ENCODE measurements around the gene PHACTR3. TPM values are rescaled to one million over a fixed set of nuclear protein-coding genes. Genes with fewer than 3 reads are reported as not detected.

PHACTR3 gene
- total RNA-seq, 1 donor from 2014 or later, result 0.06 TPM

- no peak for DNase-seq (ENCODE audit: low read depth)
- TF ChIP-seq, protein P1, sequence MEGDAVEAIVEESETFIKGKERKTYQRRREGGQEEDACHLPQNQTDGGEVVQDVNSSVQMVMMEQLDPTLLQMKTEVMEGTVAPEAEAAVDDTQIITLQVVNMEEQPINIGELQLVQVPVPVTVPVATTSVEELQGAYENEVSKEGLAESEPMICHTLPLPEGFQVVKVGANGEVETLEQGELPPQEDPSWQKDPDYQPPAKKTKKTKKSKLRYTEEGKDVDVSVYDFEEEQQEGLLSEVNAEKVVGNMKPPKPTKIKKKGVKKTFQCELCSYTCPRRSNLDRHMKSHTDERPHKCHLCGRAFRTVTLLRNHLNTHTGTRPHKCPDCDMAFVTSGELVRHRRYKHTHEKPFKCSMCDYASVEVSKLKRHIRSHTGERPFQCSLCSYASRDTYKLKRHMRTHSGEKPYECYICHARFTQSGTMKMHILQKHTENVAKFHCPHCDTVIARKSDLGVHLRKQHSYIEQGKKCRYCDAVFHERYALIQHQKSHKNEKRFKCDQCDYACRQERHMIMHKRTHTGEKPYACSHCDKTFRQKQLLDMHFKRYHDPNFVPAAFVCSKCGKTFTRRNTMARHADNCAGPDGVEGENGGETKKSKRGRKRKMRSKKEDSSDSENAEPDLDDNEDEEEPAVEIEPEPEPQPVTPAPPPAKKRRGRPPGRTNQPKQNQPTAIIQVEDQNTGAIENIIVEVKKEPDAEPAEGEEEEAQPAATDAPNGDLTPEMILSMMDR (conservative IDR thresholded peaks at IDR 0.05; ENCODE audit: low read depth, low read length), result peak; percentile 51
- no peak overlapping the region for H3K4me3 ChIP-seq (ENCODE audit: low read depth, low read length)
Measured at GRCh38 chr20:59645761-59646171, 41.4 kb downstream of the PHACTR3 start.

DNA sequence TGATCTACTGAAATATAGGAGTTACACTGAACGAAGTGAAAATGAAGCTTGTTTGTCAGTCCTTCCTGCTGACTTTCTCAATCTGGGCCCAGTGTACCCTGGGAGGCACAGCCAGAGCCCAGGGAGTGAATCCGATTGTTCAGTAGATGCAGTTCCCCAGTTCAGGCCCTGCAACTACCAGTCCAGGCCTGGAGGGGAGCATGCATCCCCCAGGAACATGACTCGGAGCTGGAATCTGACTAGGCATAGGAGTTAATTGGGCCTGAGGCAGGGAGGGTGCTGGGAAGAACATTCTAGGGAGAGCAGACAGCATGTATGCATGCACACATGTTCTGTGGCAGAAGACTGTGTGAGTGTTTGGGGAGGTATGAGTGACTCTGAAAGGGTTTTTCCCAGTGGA, 42.1 kb downstream of the PHACTR3 start:
- H3K4me3 ChIP-seq (ENCODE audit: low read depth, low read length), result no peak overlapping the region
- TF ChIP-seq, protein P1 (conservative IDR thresholded peaks at IDR 0.05; ENCODE audit: low read depth, low read length), result no peak
- DNase-seq (ENCODE audit: low read depth), result no peak

- no peak for DNase-seq (ENCODE audit: low read depth)
- TF ChIP-seq, protein P1 (conservative IDR thresholded peaks at IDR 0.05; ENCODE audit: low read depth, low read length), result no peak
- H3K4me3 ChIP-seq (ENCODE audit: low read depth, low read length), result no peak overlapping the region
Measured at GRCh38 chr20:59647271-59647670, 42.9 kb downstream of the PHACTR3 start.

- DNase-seq (ENCODE audit: low read depth), result no peak
- no peak overlapping the region for H3K4me3 ChIP-seq (ENCODE audit: low read depth, low read length)
- TF ChIP-seq, protein P1 (conservative IDR thresholded peaks at IDR 0.05; ENCODE audit: low read depth, low read length), result no peak
Measured at GRCh38 chr20:59648466-59649070, 44.2 kb downstream of the PHACTR3 start.

- no peak overlapping the region for H3K4me3 ChIP-seq (ENCODE audit: low read depth, low read length)
- TF ChIP-seq, protein P1 (conservative IDR thresholded peaks at IDR 0.05; ENCODE audit: low read depth, low read length), result no peak
- DNase-seq (ENCODE audit: low read depth), result no peak
Measured at GRCh38 chr20:59650418-59650817, 46.1 kb downstream of the PHACTR3 start.

GRCh38 chr20:59652381-59652780, 48.0 kb downstream of the PHACTR3 start:
- DNase-seq (ENCODE audit: low read depth), result no peak
- H3K4me3 ChIP-seq (ENCODE audit: low read depth, low read length), result no peak overlapping the region
- TF ChIP-seq, protein P1 (conservative IDR thresholded peaks at IDR 0.05; ENCODE audit: low read depth, low read length), result no peak

- DNase-seq (ENCODE audit: low read depth), result no peak
- no peak overlapping the region for H3K4me3 ChIP-seq (ENCODE audit: low read depth, low read length)
- TF ChIP-seq, protein P1 (conservative IDR thresholded peaks at IDR 0.05; ENCODE audit: low read depth, low read length), result no peak
Measured at GRCh38 chr20:59656417-59656816, 52.1 kb downstream of the PHACTR3 start.
